Keratinocyte (primary cell): ENCODE measurements around the gene HRH3.

Experiments
- CTCF ChIP-seq, 3 experiments: IDR thresholded peaks in 1 of 3; conservative IDR thresholded peaks in 1 of 3; optimal IDR thresholded peaks in 1 of 3; 2 replicates in 2 of 3; 3 replicates in 1 of 3; pipeline versions ENCODE3 to v1.5.1; 2011; ENCODE audit warnings: low read length in 3 of 3, mild to moderate bottlenecking in 3 of 3, moderate library complexity in 2 of 3, control low read depth in 1 of 3, inconsistent platforms in 1 of 3; ENCODE audit not compliant: insufficient read depth in 2 of 3; ENCODE audit errors: extremely low read depth in 1 of 3
- EZH2 ChIP-seq: IDR thresholded peaks from one replicate; pipeline ENCODE4 v1.6.1; 2012; ENCODE audit warnings: inconsistent platforms, mild to moderate bottlenecking, low read length, moderate library complexity

- TF ChIP-seq CTCF (optimal IDR thresholded peaks at IDR 0.05 in 1 of 3, IDR thresholded peaks at IDR 0.05 in 1 of 3, conservative IDR thresholded peaks at IDR 0.05 in 1 of 3; ENCODE audit: extremely low read depth in 1 of 3, insufficient read depth in 2 of 3, low read length in 3 of 3) (no peak), EZH2 (no peak)
Measured at GRCh38 chr20:62248890-62249560, 28.9 kb upstream of the HRH3 start.
